Lung (tissue), 12 donors: ENCODE data around the gene DEFB113. TPM values are rescaled to one million over a fixed set of nuclear protein-coding genes. Genes with fewer than 3 reads are reported as not detected.

Source experiments
- ATAC-seq: fragments of 200-7000 bp; cut with Tn5 transposase; one replicate; pipeline ENCODE4 v1.9.1; 2020; ENCODE audit warnings: moderate number of reproducible peaks; ENCODE audit not compliant: insufficient read depth, low FRiP score
- DNase-seq, 3 donors: peaks; one replicate each; pipeline ENCODE4 v3.0.0-alpha.2; 2013 to 2017
- H3K27ac ChIP-seq, 2 donors: one replicate each; pipeline ENCODE4 v1.5.1; 2013; ENCODE audit warnings: mild to moderate bottlenecking in 2 of 2, moderate library complexity in 2 of 2, control low read depth in 1 of 2, inconsistent platforms in 1 of 2, low read depth in 1 of 2, low read length in 1 of 2
- H3K27me3 ChIP-seq, 3 donors: one replicate each; pipeline ENCODE4 v1.5.1; 2013; ENCODE audit warnings: low read length in 2 of 3; ENCODE audit not compliant: control insufficient read depth in 3 of 3, insufficient read depth in 3 of 3
- H3K36me3 ChIP-seq, 4 donors: one replicate each; pipeline ENCODE4 v1.5.1; 2013; ENCODE audit warnings: low read length in 4 of 4, mild to moderate bottlenecking in 1 of 4, moderate library complexity in 1 of 4; ENCODE audit not compliant: control insufficient read depth in 4 of 4, insufficient read depth in 4 of 4
- H3K4me1 ChIP-seq, 5 donors: one replicate each; pipeline ENCODE4 v1.5.1; 2013; ENCODE audit warnings: low read length in 5 of 5, mild to moderate bottlenecking in 2 of 5, moderate library complexity in 1 of 5; ENCODE audit not compliant: control insufficient read depth in 5 of 5, insufficient read depth in 5 of 5
- H3K4me3 ChIP-seq: one replicate; pipeline ENCODE4 v1.5.1; 2013; ENCODE audit warnings: mild to moderate bottlenecking, control low read depth, moderate library complexity
- H3K9ac ChIP-seq, 2 donors: one replicate each; pipeline ENCODE4 v1.5.1; 2013; ENCODE audit warnings: low read length in 2 of 2, control low read depth in 1 of 2; ENCODE audit not compliant: insufficient read depth in 1 of 2
- H3K9me3 ChIP-seq, 4 donors: one replicate each; pipeline ENCODE4 v1.5.1; 2013; ENCODE audit warnings: low read length in 3 of 4, mild to moderate bottlenecking in 1 of 4, moderate library complexity in 1 of 4; ENCODE audit not compliant: control insufficient read depth in 4 of 4, insufficient read depth in 3 of 4
- WGBS, 2 donors: extraction: QIAGEN DNeasy Blood & Tissue Kit; methylation state at CpG; one replicate each; pipeline ENCODE4 v1.1.7; 2013; 5-methylcytosine and 5-hydroxymethylcytosine counted together
- polyA plus RNA-seq, 2 donors: library from polyadenylated mRNA; stranded (reverse); fragments of 200-250 nt; gene quantifications; one replicate each; pipeline ENCODE4 v1.2.1, GENCODE V29; 2013
- total RNA-seq, 2 donors: library from RNA; depleted of rRNA in 1 of 2; stranded (reverse); fragments of >200 nt in 1 of 2; gene quantifications; one replicate each; pipeline ENCODE4 v1.2.1, GENCODE V29; 2014 to 2021
- TF ChIP-seq, protein P1 (sequence below): IDR thresholded peaks from 2 replicates; pipeline ENCODE4 v1.5.1; 2012; ENCODE audit warnings: mild to moderate bottlenecking; ENCODE audit errors: control extremely low read depth, extremely low read depth
- donor health status: control.
- donor health status: control.
- donor health status: Bipolar disorder and iron deficiency.
- donor health status: healthy.
- donor health status: DM: yes; HTN: yes; CAD: no.

The DEFB113 gene
- total and polyA plus RNA-seq, 4 donors, result not detected

DNA sequence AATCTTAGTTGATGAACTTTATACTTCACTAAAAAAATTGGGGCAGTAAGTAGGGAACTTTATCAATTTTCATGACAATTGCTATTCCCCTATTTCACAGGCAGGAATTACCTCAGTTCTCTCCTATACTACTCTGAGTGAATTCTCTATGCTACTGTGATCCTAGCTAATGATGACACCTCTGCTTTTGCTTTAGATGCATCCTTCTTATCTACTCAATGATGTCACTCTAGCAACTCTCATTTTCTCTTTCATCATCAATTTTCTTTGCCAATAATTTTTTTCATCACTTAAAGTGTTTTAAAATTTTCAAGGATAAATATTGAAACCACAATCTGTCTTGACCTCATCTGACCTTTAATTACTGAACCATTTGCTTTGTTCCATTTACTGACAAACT is 13.6 kb downstream of the DEFB113 start:
- Histone ChIP-seq H3K4me1 (no peaks in the 10 kb centered on the region), H3K27ac (no peak overlapping the region), H3K36me3 (no peaks in the 10 kb centered on the region), H3K27me3 (no peaks in the 10 kb centered on the region), H3K9ac (no peak overlapping the region), H3K4me3 (no peak overlapping the region), H3K9me3 (no peaks in the 10 kb centered on the region)
- ATAC-seq, result no peak
- TF ChIP-seq, protein P1, sequence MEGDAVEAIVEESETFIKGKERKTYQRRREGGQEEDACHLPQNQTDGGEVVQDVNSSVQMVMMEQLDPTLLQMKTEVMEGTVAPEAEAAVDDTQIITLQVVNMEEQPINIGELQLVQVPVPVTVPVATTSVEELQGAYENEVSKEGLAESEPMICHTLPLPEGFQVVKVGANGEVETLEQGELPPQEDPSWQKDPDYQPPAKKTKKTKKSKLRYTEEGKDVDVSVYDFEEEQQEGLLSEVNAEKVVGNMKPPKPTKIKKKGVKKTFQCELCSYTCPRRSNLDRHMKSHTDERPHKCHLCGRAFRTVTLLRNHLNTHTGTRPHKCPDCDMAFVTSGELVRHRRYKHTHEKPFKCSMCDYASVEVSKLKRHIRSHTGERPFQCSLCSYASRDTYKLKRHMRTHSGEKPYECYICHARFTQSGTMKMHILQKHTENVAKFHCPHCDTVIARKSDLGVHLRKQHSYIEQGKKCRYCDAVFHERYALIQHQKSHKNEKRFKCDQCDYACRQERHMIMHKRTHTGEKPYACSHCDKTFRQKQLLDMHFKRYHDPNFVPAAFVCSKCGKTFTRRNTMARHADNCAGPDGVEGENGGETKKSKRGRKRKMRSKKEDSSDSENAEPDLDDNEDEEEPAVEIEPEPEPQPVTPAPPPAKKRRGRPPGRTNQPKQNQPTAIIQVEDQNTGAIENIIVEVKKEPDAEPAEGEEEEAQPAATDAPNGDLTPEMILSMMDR, result no peak
- no peak for DNase-seq

DNA sequence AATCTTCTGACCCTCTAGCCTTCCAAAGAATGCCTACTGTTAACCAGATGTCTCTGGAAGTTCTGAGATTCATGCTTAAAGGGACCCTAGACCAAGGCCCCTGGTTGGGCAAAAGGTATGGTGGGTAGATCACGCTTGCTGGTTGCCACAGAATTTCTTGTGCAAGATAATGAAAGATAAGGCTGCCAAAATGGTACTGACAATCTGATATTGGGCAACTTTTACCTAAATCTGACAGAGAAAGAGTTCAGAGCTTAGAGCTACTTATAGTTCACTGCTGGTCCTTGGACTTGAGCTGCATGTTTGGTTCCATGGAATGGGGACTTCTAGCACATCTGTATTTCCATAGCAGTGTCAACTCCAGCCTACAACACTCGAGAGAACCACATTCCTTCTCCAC is 17.5 kb downstream of the DEFB113 start:
- ATAC-seq, result no peak
- Histone ChIP-seq H3K36me3 (no peaks in the 10 kb centered on the region), H3K27ac (no peak overlapping the region), H3K27me3 (no peaks in the 10 kb centered on the region), H3K9ac (no peak overlapping the region), H3K9me3 (no peaks in the 10 kb centered on the region), H3K4me1 (no peaks in the 10 kb centered on the region), H3K4me3 (no peak overlapping the region)
- TF ChIP-seq, protein P1, result no peak
- no peak for DNase-seq
- WGBS, 2 donors, result 67 to 86% methylated on average over 2 of the region's 2 CpGs

DNA sequence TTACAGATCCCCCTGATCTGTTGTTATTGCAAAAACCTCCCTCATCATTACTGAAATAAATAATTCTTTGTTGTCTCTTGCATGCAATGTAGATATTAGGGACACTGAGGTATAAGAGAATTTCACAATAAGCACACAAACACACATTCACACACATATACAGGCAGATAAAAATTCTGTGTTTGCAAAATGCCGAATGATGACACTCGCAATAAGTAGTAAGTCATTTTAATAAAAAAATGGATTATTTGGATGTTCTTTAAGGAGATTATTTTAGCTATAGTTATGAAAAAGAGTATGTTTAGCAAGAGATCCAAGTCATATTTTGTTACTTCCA is 19.0 kb downstream of the DEFB113 start:
- no peaks in the 10 kb centered on the region for H3K4me1 ChIP-seq
- TF ChIP-seq, protein P1, result no peak
- 93 to 94% methylated on average over 2 of the region's 2 CpGs for WGBS, 2 donors
- no peak overlapping the region for H3K9ac ChIP-seq
- H3K9me3 ChIP-seq, result no peaks in the 10 kb centered on the region
- H3K27ac ChIP-seq, result no peak overlapping the region
- DNase-seq (no peak), ATAC-seq (no peak)
- no peaks in the 10 kb centered on the region for H3K27me3 ChIP-seq
- H3K36me3 ChIP-seq, result no peaks in the 10 kb centered on the region
- no peak overlapping the region for H3K4me3 ChIP-seq

DNA sequence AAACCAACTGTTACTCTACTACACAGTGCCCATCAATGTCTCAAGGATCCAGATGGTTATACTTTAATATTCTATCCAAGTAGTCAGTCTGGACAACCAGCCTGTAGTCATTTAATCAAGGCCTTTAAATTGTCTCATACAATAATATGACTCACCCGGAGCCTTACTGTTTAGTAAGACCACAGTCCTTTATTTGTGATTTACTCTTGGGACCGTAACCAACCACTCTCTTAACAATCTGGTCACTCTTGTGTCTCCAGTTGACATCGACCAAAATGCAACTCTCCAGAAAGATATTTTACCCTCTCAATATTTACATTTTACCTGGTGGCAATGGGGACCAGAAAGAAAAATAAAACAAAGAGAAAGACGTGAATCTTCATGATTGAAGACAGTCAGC is 20.4 kb downstream of the DEFB113 start:
- Histone ChIP-seq H3K4me1 (no peaks in the 10 kb centered on the region), H3K27me3 (no peaks in the 10 kb centered on the region), H3K9me3 (peaks cover 0 to 3% (median 0%) of the 10 kb centered on the region in 4 donors), H3K36me3 (no peaks in the 10 kb centered on the region), H3K4me3 (no peak overlapping the region), H3K9ac (no peak overlapping the region), H3K27ac (no peak overlapping the region)
- ATAC-seq (no peak), DNase-seq (no peak)
- TF ChIP-seq, protein P1, result no peak
- WGBS, 2 donors, result 86 to 94% methylated on average over 4 of the region's 4 CpGs
